Measurements from ENCODE around the gene UBE2E2.

Gene UBE2E2

GRCh38 chr3:23422517-23422851 lies 219.4 kb downstream of the UBE2E2 start:
- H3K27ac ChIP-seq (ENCODE audit: low read depth, low read length) = no peak overlapping the region
- H3K4me1 ChIP-seq (ENCODE audit: control insufficient read depth, insufficient read depth, low read length) = no peaks in the 10 kb centered on the region; the same call in 1 of the 2 replicates
- no peak overlapping the region for H3K4me3 ChIP-seq (ENCODE audit: low read depth, low read length)
- no peaks in the 10 kb centered on the region for H3K9me3 ChIP-seq (ENCODE audit: control insufficient read depth, insufficient read depth, low read depth, low read length)
- no peaks in the 10 kb centered on the region for H3K27me3 ChIP-seq (ENCODE audit: control insufficient read depth, insufficient read depth, low read length)
- no peak overlapping the region for H3K9ac ChIP-seq (ENCODE audit: low read length)
- H3K36me3 ChIP-seq (ENCODE audit: control insufficient read depth, insufficient read depth, low read length) = no peaks in the 10 kb centered on the region

- Histone ChIP-seq H3K36me3 (ENCODE audit: control insufficient read depth, insufficient read depth, low read length) (no peaks in the 10 kb centered on the region), H3K9me3 (ENCODE audit: control insufficient read depth, insufficient read depth, low read depth, low read length) (no peaks in the 10 kb centered on the region), H3K4me3 (ENCODE audit: low read depth, low read length) (no peak overlapping the region), H3K9ac (ENCODE audit: low read length) (no peak overlapping the region), H3K27me3 (ENCODE audit: control insufficient read depth, insufficient read depth, low read length) (no peaks in the 10 kb centered on the region), H3K27ac (ENCODE audit: low read depth, low read length) (no peak overlapping the region), H3K4me1 (ENCODE audit: control insufficient read depth, insufficient read depth, low read length) (no peaks in the 10 kb centered on the region; the same call in 1 of the 2 replicates)
Measured at GRCh38 chr3:23425410-23425809, 222.3 kb downstream of the UBE2E2 start.

DNA sequence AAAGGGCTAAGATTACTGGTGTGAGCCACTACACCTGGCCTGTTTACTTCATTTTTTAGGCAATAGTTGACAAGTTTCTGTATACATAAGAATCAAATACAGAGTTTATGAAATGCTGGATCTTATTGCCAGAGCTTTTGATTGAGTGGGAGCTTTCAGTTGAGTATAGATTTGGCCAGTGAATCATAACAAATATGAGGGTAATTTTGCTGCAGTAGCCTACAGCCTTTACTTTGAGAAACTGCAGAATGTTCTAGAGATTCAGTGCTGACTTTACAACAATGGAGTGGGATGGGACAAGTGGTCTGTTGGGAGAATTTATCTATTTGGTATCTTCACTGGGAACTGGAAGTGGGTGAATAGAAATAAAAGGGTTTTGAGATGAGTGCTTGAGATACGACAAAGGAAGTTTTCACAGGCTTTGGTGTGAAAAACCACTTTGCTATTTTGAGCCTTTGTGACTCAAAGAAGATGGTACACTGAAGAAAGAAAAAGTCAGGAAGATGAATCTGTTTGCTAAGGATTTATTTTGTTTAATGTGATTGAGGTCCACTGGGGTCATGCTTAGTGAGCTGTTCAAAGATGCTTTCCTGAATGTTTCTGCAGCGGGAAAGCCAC lies 227.8 kb downstream of the UBE2E2 start:
- Histone ChIP-seq H3K36me3 (ENCODE audit: control insufficient read depth, insufficient read depth, low read length) (no peaks in the 10 kb centered on the region), H3K9me3 (ENCODE audit: control insufficient read depth, insufficient read depth, low read depth, low read length) (no peaks in the 10 kb centered on the region), H3K9ac (ENCODE audit: low read length) (no peak overlapping the region)

DNA sequence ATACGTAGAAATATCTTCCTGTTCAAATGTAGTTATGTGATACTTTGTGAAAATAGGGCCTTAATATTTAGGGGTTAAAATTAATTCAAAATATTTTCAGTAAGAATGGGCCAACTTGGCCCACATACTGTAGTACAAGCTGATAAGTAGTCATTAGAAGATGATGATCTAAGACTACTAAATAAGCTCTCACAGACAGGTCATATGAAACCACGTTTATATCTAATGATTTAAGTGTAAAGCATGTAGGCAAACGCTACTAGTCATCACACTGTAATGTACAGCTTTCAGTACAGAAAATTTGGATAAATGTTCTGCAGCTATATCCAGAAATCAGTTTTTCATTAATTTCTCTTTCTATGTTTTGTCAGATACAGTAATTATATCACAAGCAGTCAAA lies 228.6 kb downstream of the UBE2E2 start:
- Histone ChIP-seq H3K9ac (ENCODE audit: low read length) (no peak overlapping the region), H3K36me3 (ENCODE audit: control insufficient read depth, insufficient read depth, low read length) (no peaks in the 10 kb centered on the region), H3K9me3 (ENCODE audit: control insufficient read depth, insufficient read depth, low read depth, low read length) (no peaks in the 10 kb centered on the region), H3K4me3 (ENCODE audit: low read depth, low read length) (no peak overlapping the region), H3K27me3 (ENCODE audit: control insufficient read depth, insufficient read depth, low read length) (no peaks in the 10 kb centered on the region), H3K27ac (ENCODE audit: low read depth, low read length) (no peak overlapping the region), H3K4me1 (ENCODE audit: control insufficient read depth, insufficient read depth, low read length) (peaks cover 18% of the 10 kb centered on the region)

More for the DNA sequence above, 227.8 kb downstream of the UBE2E2 start:
- Histone ChIP-seq H3K4me3 (ENCODE audit: low read depth, low read length) (no peak overlapping the region), H3K27ac (ENCODE audit: low read depth, low read length) (no peak overlapping the region), H3K4me1 (ENCODE audit: control insufficient read depth, insufficient read depth, low read length) (peaks cover 10% of the 10 kb centered on the region), H3K27me3 (ENCODE audit: control insufficient read depth, insufficient read depth, low read length) (no peaks in the 10 kb centered on the region)

DNA sequence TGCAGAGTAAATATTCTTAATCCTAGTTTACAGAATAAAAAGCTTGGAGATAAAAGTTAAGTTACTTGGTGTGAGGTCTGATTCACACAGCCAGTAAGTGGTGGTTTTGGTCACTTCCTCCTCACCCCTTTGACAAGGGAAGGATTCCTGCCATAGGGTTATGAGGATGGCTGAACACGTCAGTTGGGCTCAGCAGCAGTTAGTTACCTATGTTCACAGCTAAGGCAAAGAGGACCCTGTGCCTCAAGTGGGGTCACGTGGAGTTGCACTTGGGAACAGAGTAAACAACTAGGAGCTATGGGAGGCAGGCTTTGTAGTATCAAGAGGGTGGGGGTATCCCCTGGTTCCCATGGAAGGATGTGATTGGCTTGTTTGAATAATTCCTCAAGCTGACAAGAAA lies 232.2 kb downstream of the UBE2E2 start:
- H3K27me3 ChIP-seq (ENCODE audit: control insufficient read depth, insufficient read depth, low read length) = no peaks in the 10 kb centered on the region
- H3K27ac ChIP-seq (ENCODE audit: low read depth, low read length) = no peak overlapping the region
- H3K9me3 ChIP-seq (ENCODE audit: control insufficient read depth, insufficient read depth, low read depth, low read length) = no peaks in the 10 kb centered on the region
- peaks cover 25% of the 10 kb centered on the region for H3K4me1 ChIP-seq (ENCODE audit: control insufficient read depth, insufficient read depth, low read length)
- no peak overlapping the region for H3K4me3 ChIP-seq (ENCODE audit: low read depth, low read length)
- no peak overlapping the region for H3K9ac ChIP-seq (ENCODE audit: low read length)
- H3K36me3 ChIP-seq (ENCODE audit: control insufficient read depth, insufficient read depth, low read length) = no peaks in the 10 kb centered on the region

GRCh38 chr3:23435904-23436303 lies 232.8 kb downstream of the UBE2E2 start:
- Histone ChIP-seq H3K9ac (ENCODE audit: low read length) (no peak overlapping the region), H3K9me3 (ENCODE audit: control insufficient read depth, insufficient read depth, low read depth, low read length) (no peaks in the 10 kb centered on the region), H3K36me3 (ENCODE audit: control insufficient read depth, insufficient read depth, low read length) (no peaks in the 10 kb centered on the region), H3K27ac (ENCODE audit: low read depth, low read length) (no peak overlapping the region), H3K4me3 (ENCODE audit: low read depth, low read length) (no peak overlapping the region), H3K27me3 (ENCODE audit: control insufficient read depth, insufficient read depth, low read length) (no peaks in the 10 kb centered on the region), H3K4me1 (ENCODE audit: control insufficient read depth, insufficient read depth, low read length) (peaks cover 28% of the 10 kb centered on the region)

GRCh38 chr3:23437484-23438145 lies 234.5 kb downstream of the UBE2E2 start:
- Histone ChIP-seq H3K4me3 (ENCODE audit: low read depth, low read length) (no peak overlapping the region), H3K4me1 (ENCODE audit: control insufficient read depth, insufficient read depth, low read length) (peaks cover 34% of the 10 kb centered on the region), H3K36me3 (ENCODE audit: control insufficient read depth, insufficient read depth, low read length) (no peaks in the 10 kb centered on the region), H3K9me3 (ENCODE audit: control insufficient read depth, insufficient read depth, low read depth, low read length) (no peaks in the 10 kb centered on the region), H3K27ac (ENCODE audit: low read depth, low read length) (no peak overlapping the region), H3K9ac (ENCODE audit: low read length) (no peak overlapping the region), H3K27me3 (ENCODE audit: control insufficient read depth, insufficient read depth, low read length) (no peaks in the 10 kb centered on the region)

DNA sequence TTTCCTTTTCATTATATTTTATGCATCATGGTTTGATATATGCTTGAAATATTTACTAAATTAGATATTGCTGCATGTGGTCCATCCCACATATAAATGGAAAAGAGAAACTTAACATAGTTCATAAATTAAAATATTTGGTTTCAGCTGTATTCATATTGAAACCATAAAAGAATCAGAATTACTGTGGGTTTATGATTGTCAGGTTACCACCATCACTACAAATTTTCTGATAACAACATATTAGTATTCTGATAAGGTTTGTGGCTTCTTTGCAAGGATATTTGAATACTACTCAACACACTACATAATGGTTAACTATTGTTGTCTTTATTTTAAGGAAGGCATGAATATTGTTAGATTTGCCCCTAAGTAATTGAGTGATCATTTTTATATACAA lies 235.5 kb downstream of the UBE2E2 start:
- no peak overlapping the region for H3K9ac ChIP-seq (ENCODE audit: low read length)
- H3K4me1 ChIP-seq (ENCODE audit: control insufficient read depth, insufficient read depth, low read length) = peaks cover 39% of the 10 kb centered on the region
- no peak overlapping the region for H3K4me3 ChIP-seq (ENCODE audit: low read depth, low read length)
- H3K36me3 ChIP-seq (ENCODE audit: control insufficient read depth, insufficient read depth, low read length) = no peaks in the 10 kb centered on the region
- H3K27me3 ChIP-seq (ENCODE audit: control insufficient read depth, insufficient read depth, low read length) = no peaks in the 10 kb centered on the region
- no peaks in the 10 kb centered on the region for H3K9me3 ChIP-seq (ENCODE audit: control insufficient read depth, insufficient read depth, low read depth, low read length)
- H3K27ac ChIP-seq (ENCODE audit: low read depth, low read length) = no peak overlapping the region

DNA sequence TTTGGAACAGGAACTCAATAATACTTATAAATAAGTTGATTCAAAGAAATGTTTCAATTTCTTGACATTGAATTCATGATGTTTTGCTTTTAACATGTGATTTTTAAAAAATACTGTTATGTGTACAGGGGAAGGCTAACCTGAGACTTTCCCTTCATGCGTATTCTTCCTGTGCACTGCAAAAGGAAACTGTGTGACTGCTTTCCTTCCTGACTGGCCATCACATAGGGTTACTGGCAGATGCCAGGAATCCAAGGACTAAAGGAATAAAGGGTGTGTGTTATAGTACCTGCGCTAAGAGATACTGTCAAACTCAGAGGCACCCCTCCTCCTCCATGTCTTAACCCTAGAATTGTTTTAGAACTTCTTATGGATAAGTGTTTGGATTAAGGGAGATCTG lies 236.0 kb downstream of the UBE2E2 start:
- Histone ChIP-seq H3K9ac (ENCODE audit: low read length) (no peak overlapping the region), H3K9me3 (ENCODE audit: control insufficient read depth, insufficient read depth, low read depth, low read length) (no peaks in the 10 kb centered on the region), H3K36me3 (ENCODE audit: control insufficient read depth, insufficient read depth, low read length) (no peaks in the 10 kb centered on the region), H3K4me3 (ENCODE audit: low read depth, low read length) (no peak overlapping the region), H3K27ac (ENCODE audit: low read depth, low read length) (no peak overlapping the region), H3K27me3 (ENCODE audit: control insufficient read depth, insufficient read depth, low read length) (no peaks in the 10 kb centered on the region), H3K4me1 (ENCODE audit: control insufficient read depth, insufficient read depth, low read length) (peaks cover 44% of the 10 kb centered on the region)

- Histone ChIP-seq H3K9me3 (ENCODE audit: control insufficient read depth, insufficient read depth, low read depth, low read length) (no peaks in the 10 kb centered on the region), H3K4me1 (ENCODE audit: control insufficient read depth, insufficient read depth, low read length) (peaks cover 37% of the 10 kb centered on the region), H3K4me3 (ENCODE audit: low read depth, low read length) (no peak overlapping the region), H3K27me3 (ENCODE audit: control insufficient read depth, insufficient read depth, low read length) (no peaks in the 10 kb centered on the region), H3K9ac (ENCODE audit: low read length) (no peak overlapping the region), H3K36me3 (ENCODE audit: control insufficient read depth, insufficient read depth, low read length) (no peaks in the 10 kb centered on the region), H3K27ac (ENCODE audit: low read depth, low read length) (no peak overlapping the region)
Measured at GRCh38 chr3:23440416-23441294, 237.5 kb downstream of the UBE2E2 start.

All from HUES6 (cell line).